GM21723 (cell line): Measurements from ENCODE around the gene NEK4.
"Not testable (repeated sequence)": the region's sequence is repeated elsewhere in the genome, so short reads cannot be mapped to it uniquely, and the experiment has no call there.

Source experiments
- ATAC-seq: cut with Tn5 transposase; IDR thresholded peaks from one replicate; pipeline ENCODE4 v1.9.1; 2021; ENCODE audit warnings: mild to moderate bottlenecking, moderate library complexity; ENCODE audit not compliant: unreplicated experiment

Gene NEK4

GRCh38 chr3:52779837-52780585 lies 9.3 kb upstream of the NEK4 start:
- ATAC-seq, result no peak

GRCh38 chr3:52779011-52779836 lies 8.5 kb upstream of the NEK4 start:
- peak; percentile 81 for ATAC-seq

GRCh38 chr3:52777959-52778805 lies 7.4 kb upstream of the NEK4 start:
- no peak for ATAC-seq

GRCh38 chr3:52777127-52777958 lies 6.6 kb upstream of the NEK4 start, which contains the start of gene ITIH1:
Gene ITIH1 (plus strand): TSS chr3:52777599. CDS start chr3:52777616, 17 bp downstream.
- no peak for ATAC-seq

- ATAC-seq, result not testable (repeated sequence)
Measured at GRCh38 chr3:52776486-52776885, 5.7 kb upstream of the NEK4 start.

- ATAC-seq, result no peak
Measured at GRCh38 chr3:52775877-52776276, 5.1 kb upstream of the NEK4 start.

GRCh38 chr3:52774901-52775864 lies 4.4 kb upstream of the NEK4 start:
- no peak for ATAC-seq

GRCh38 chr3:52774066-52774713 lies 3.5 kb upstream of the NEK4 start:
- no peak for ATAC-seq

- no peak for ATAC-seq
Measured at GRCh38 chr3:52773361-52774065, 2.8 kb upstream of the NEK4 start.

GRCh38 chr3:52771702-52772101 lies 962 bp upstream of the NEK4 start:
- no peak for ATAC-seq

- ATAC-seq, result peak; percentile 24
Measured at GRCh38 chr3:52771334-52771681, 568 bp upstream of the NEK4 start.

- ATAC-seq, result no peak
Measured at GRCh38 chr3:52769786-52770455, 819 bp downstream of the NEK4 start.

GRCh38 chr3:52763466-52763865 lies 7.3 kb downstream of the NEK4 start:
- ATAC-seq, result no peak

- ATAC-seq, result no peak
Measured at GRCh38 chr3:52756141-52756540, 14.6 kb downstream of the NEK4 start.

- ATAC-seq, result no peak
Measured at GRCh38 chr3:52754373-52754772, 16.4 kb downstream of the NEK4 start.

- ATAC-seq, result no peak
Measured at GRCh38 chr3:52752045-52752660, 18.6 kb downstream of the NEK4 start.

- ATAC-seq, result no peak
Measured at GRCh38 chr3:52743721-52744120, 27.0 kb downstream of the NEK4 start.
